Tibial nerve (tissue), 4 donors: ENCODE measurements around the gene HEXIM2. TPM values are rescaled to one million over a fixed set of nuclear protein-coding genes. Genes with fewer than 3 reads are reported as not detected.
A peak's percentile ranks its signal among the peaks of the same experiment; 100 is the strongest.

ENCODE experiments used
- DNase-seq, 2 donors: peaks; one replicate each; pipeline ENCODE4 v3.0.0-alpha.2; 2019; ENCODE audit warnings: low spot score in 2 of 2
- H3K27ac ChIP-seq, 4 donors: fragments of 200-600 bp; sonication (generic) in 3 of 4; one replicate each; pipeline ENCODE4 v1.5.1; 2017 to 2019; ENCODE audit warnings: mild to moderate bottlenecking in 1 of 4
- H3K27me3 ChIP-seq, 2 donors: fragments of 200-600 bp; sonication (generic) in 1 of 2; one replicate each; pipeline versions ENCODE4 v1.5.1 to v1.6.0; 2017 to 2019
- H3K36me3 ChIP-seq, 3 donors: fragments of 200-600 bp; sonication (generic); one replicate each; pipeline ENCODE4 v1.5.1; 2018 to 2019
- H3K4me1 ChIP-seq, 4 donors: fragments of 200-600 bp; sonication (generic) in 3 of 4; one replicate each; pipeline ENCODE4 v1.5.1; 2017 to 2019
- H3K4me3 ChIP-seq, 4 donors: fragments of 200-600 bp; sonication (generic) in 3 of 4; one replicate each; pipeline ENCODE4 v1.5.1; 2017 to 2019; ENCODE audit warnings: mild to moderate bottlenecking in 1 of 4, moderate library complexity in 1 of 4
- H3K9me3 ChIP-seq, 4 donors: fragments of 200-600 bp; sonication (generic) in 3 of 4; one replicate each; pipeline ENCODE4 v1.5.1; 2017 to 2019
- CTCF ChIP-seq, 5 experiments: fragments of 200-600 bp in 3 of 5; fragments of 450-650 bp in 2 of 5; sonication (generic) in 3 of 5; IDR thresholded peaks; one replicate each; pipeline ENCODE4 v1.5.1; 2016 to 2019; ENCODE audit warnings: antibody characterized with exemption in 5 of 5, mild to moderate bottlenecking in 3 of 5, moderate library complexity in 2 of 5
- EP300 ChIP-seq, 2 donors: sonication (generic); formaldehyde crosslinking; IDR thresholded peaks; one replicate each; pipeline ENCODE4 v1.6.1; 2017; ENCODE audit warnings: antibody characterized with exemption in 2 of 2, mild to moderate bottlenecking in 1 of 2
- POLR2A ChIP-seq, 2 donors: fragments of 450-650 bp; IDR thresholded peaks; one replicate each; pipeline ENCODE4 v1.6.1; 2017; ENCODE audit warnings: antibody characterized with exemption in 2 of 2, mild to moderate bottlenecking in 2 of 2, moderate library complexity in 2 of 2
- WGBS, 2 donors: methylation state at CpG; one replicate each; pipeline ENCODE4 v1.1.5; 2018; 5-methylcytosine and 5-hydroxymethylcytosine counted together
- total RNA-seq, 4 donors: library from RNA; depleted of rRNA; stranded (reverse); fragments of >200 nt; gene quantifications; one replicate each; pipeline ENCODE4 v1.1.0, GENCODE V29; 2016

Gene HEXIM2
- total RNA-seq, 4 donors from 2014 or later, result 6.6 to 17.5 (median 11.7) TPM

GRCh38 chr17:45117848-45118646 is 43.6 kb upstream of the HEXIM2 start:
- no peak overlapping the region for H3K4me3 ChIP-seq
- 89 to 91% methylated on average over 19 to 20 of the region's 20 CpGs for whole genome bisulfite sequencing, 2 donors
- no peak overlapping the region for H3K27ac ChIP-seq
- H3K9me3 ChIP-seq, result no peaks in the 10 kb centered on the region
- H3K4me1 ChIP-seq, result peaks cover 0 to 28% (median 0%) of the 10 kb centered on the region in 4 donors
- DNase-seq, result no peak
- peaks cover 0 to 74% (median 0%) of the 10 kb centered on the region in 3 donors for H3K36me3 ChIP-seq
- TF ChIP-seq EP300 (IDR thresholded peaks at IDR 0.05) (no peak), POLR2A (IDR thresholded peaks at IDR 0.05) (no peak)
- H3K27me3 ChIP-seq, result no peaks in the 10 kb centered on the region

- no peak overlapping the region for H3K27ac ChIP-seq
- no peaks in the 10 kb centered on the region for H3K27me3 ChIP-seq
- no peak overlapping the region for H3K4me3 ChIP-seq
- peaks cover 0 to 68% (median 0%) of the 10 kb centered on the region in 3 donors for H3K36me3 ChIP-seq
- H3K9me3 ChIP-seq, result no peaks in the 10 kb centered on the region
- peaks cover 0 to 33% (median 2%) of the 10 kb centered on the region in 4 donors for H3K4me1 ChIP-seq
- no peak for DNase-seq
- TF ChIP-seq POLR2A (IDR thresholded peaks at IDR 0.05), result no peak
- WGBS, 2 donors, result 91 to 93% methylated on average over 17 to 21 of the region's 23 CpGs
Observed at GRCh38 chr17:45118691-45119090, 43.0 kb upstream of the HEXIM2 start.

GRCh38 chr17:45119964-45120363 is 41.7 kb upstream of the HEXIM2 start:
- WGBS, 2 donors, result 73 to 83% methylated on average over 8 of the region's 8 CpGs
- DNase-seq, result no peak
- no peaks in the 10 kb centered on the region for H3K27me3 ChIP-seq
- TF ChIP-seq POLR2A (IDR thresholded peaks at IDR 0.05) (no peak), EP300 (IDR thresholded peaks at IDR 0.05) (no peak), CTCF (IDR thresholded peaks at IDR 0.05) (no peak)
- peaks cover 0 to 41% (median 9%) of the 10 kb centered on the region in 4 donors for H3K4me1 ChIP-seq
- no peaks in the 10 kb centered on the region for H3K9me3 ChIP-seq
- H3K27ac ChIP-seq, result no peak overlapping the region
- no peak overlapping the region for H3K4me3 ChIP-seq
- H3K36me3 ChIP-seq, result peaks cover 0 to 58% (median 0%) of the 10 kb centered on the region in 3 donors

GRCh38 chr17:45120558-45120957 is 41.1 kb upstream of the HEXIM2 start:
- TF ChIP-seq CTCF (IDR thresholded peaks at IDR 0.05) (no peak), POLR2A (IDR thresholded peaks at IDR 0.05) (no peak), EP300 (IDR thresholded peaks at IDR 0.05) (no peak)
- Histone ChIP-seq H3K27ac (no peak overlapping the region), H3K36me3 (peaks cover 0 to 52% (median 0%) of the 10 kb centered on the region in 3 donors), H3K27me3 (no peaks in the 10 kb centered on the region), H3K4me1 (peaks cover 0 to 47% (median 9%) of the 10 kb centered on the region in 4 donors), H3K4me3 (no peak overlapping the region), H3K9me3 (no peaks in the 10 kb centered on the region)
- no peak for DNase-seq
- WGBS, 2 donors, result 76 to 86% methylated on average over 15 to 22 of the region's 22 CpGs

GRCh38 chr17:45121055-45121454 is 40.6 kb upstream of the HEXIM2 start:
- WGBS, 2 donors, result 58 to 73% methylated on average over 37 to 45 of the region's 45 CpGs
- Histone ChIP-seq H3K36me3 (peaks cover 0 to 49% (median 0%) of the 10 kb centered on the region in 3 donors), H3K4me3 (no peak overlapping the region), H3K9me3 (no peaks in the 10 kb centered on the region), H3K4me1 (peaks cover 0 to 48% (median 9%) of the 10 kb centered on the region in 4 donors), H3K27ac (no peak overlapping the region), H3K27me3 (no peaks in the 10 kb centered on the region)
- DNase-seq, result no peak
- TF ChIP-seq CTCF (IDR thresholded peaks at IDR 0.05), result no peak
- no peak for TF ChIP-seq POLR2A (IDR thresholded peaks at IDR 0.05)
- no peak for TF ChIP-seq EP300 (IDR thresholded peaks at IDR 0.05)

GRCh38 chr17:45123076-45123770 is 38.5 kb upstream of the HEXIM2 start:
- Histone ChIP-seq H3K27ac (peak overlapping the region in 3 of 4 donors; percentile 5 to 83 (median 76)), H3K9me3 (no peaks in the 10 kb centered on the region), H3K4me3 (no peak overlapping the region), H3K36me3 (peaks cover 0 to 28% (median 0%) of the 10 kb centered on the region in 3 donors), H3K27me3 (no peaks in the 10 kb centered on the region), H3K4me1 (peaks cover 0 to 67% (median 15%) of the 10 kb centered on the region in 4 donors)
- DNase-seq, result no peak
- TF ChIP-seq EP300 (IDR thresholded peaks at IDR 0.05) (no peak), CTCF (IDR thresholded peaks at IDR 0.05) (no peak), POLR2A (IDR thresholded peaks at IDR 0.05) (no peak)
- 90 to 93% methylated on average over 5 to 6 of the region's 6 CpGs for WGBS, 2 donors
